Activated T-cell treated with anti-CD3 and anti-CD28 coated beads for 24 hours (primary cell): Measurements from ENCODE around the gene HIKESHI.
"Not testable (repeated sequence)": the region's sequence is repeated elsewhere in the genome, so short reads cannot be mapped to it uniquely, and the experiment has no call there.

Experiments
- DNase-seq: peaks from one replicate; pipeline ENCODE4 v3.0.0-alpha.2; 2020; ENCODE audit warnings: low read depth

HIKESHI gene

DNA sequence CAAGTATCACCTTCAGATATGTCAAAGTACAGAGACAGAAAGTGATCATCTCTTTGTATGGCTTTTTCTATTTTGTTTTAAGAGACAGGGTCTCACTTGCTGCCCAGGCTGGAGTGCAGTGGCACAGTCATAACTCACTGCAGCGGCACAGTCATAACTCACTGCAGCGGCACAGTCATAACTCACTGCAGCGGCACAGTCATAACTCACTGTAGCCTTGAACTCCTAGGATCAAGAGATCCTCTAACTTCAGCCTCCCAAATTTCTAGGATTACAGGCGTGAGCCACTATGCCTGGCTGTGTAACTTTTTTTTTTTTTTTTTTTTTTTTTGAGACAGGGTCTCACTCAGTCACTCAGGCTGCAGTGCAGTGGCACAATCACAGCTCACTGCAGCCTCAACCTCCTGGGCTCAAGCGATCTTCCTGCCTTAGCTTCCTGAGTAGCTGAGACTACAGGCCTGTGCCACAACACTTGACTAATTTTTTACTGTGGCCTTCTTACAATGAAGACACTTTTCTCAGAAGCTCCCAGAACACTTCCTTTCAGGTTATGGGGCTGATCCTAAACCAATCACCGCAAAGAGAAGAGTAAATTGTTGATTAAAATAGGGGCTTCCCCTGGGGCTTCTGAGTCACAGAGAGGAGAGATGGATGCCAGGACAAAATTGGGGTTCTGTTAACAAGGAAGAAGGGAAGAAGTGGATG, 9.0 kb upstream of the HIKESHI start:
- no peak for DNase-seq

DNA sequence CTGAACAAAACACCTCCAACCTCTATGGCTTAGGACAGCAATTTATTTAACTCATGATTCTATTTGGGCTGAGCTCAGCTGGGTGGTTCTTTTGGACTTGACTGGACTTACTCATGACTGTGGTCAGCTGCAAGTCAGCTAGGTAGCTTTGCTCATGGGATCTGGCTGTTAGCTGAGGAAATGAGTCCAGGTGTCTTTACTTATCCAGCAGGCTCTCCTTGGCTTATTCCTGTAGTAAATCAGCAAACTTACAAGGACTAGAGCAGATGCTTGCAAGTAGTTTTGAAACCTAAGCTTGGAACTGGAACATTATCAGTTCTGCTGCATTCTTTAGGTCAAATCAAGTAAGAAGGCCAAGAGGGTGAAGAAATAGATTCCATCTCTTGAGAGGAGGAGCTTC, 8.0 kb upstream of the HIKESHI start:
- no peak for DNase-seq

DNA sequence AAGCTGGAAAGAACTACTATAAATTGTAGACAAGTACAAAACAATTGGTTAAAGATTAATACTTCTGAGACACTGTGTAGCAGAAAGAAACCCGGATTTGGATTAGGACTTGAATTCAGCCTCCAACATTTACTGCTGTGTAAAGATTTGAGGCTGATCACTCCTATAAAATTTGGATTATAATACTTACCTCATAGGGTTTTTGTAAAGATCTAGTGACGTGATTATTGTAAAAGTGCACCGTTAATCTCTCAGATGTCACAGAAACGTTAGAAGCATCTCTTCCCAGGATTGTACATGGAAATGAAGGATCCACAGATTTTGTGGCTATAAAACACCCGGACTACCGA, 323 bp upstream of the HIKESHI start:
- DNase-seq = no peak

DNA sequence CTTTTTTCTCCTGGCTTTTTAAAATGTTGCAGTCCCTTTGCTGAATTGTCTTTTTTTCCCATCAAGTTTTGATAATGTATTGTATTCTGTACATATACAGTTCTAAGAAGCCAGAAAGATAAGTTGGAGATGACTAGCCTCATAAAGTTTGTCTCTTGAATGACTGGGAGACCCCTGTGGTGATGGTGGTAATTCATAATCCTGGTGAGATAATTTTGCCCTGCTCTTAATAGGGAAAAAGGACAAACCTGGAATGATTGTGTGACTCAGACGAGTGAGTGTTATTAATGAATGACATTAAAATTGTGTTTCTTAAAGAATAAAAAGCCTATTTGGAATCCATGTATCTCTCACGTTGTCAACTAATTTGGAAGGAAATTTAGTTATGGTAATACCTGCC, 1.2 kb downstream of the HIKESHI start:
- DNase-seq = no peak

DNA sequence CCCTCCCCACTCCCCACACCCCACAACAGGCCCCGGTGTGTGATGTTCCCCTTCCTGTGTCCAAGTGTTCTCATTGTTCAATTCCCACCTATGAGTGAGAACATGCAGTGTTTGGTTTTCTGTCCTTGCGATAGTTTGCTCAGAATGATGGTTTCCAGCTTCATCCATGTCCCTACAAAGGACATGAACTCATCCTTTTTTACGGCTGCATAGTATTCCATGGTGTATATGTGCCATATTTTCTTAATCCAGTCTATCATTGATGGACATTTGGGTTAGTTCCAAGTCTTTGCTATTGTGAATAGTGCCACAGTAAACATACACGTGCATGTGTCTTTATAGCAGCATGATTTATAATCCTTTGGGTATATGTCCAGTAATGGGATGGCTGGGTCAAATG, 6.7 kb downstream of the HIKESHI start:
- DNase-seq = not testable (repeated sequence)

DNA sequence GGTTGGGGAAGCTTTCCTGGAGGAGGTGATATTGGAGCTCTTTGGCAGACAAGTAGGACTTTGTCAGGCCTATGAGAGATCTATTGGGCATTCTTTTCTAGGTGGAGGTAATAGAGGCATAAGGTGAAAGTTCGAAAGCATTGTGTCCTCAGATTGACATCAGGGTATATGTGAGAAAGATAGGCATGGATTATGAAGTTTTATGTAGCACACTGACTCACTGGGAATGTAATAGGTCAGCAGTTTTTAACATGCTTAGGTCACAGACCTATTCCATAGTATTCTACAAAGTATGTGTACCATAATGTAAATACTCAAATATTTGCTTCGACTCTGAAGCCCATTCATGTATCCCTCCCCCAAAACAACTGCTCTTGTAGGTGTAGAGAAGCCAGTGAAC, 11.8 kb downstream of the HIKESHI start:
- no peak for DNase-seq

DNA sequence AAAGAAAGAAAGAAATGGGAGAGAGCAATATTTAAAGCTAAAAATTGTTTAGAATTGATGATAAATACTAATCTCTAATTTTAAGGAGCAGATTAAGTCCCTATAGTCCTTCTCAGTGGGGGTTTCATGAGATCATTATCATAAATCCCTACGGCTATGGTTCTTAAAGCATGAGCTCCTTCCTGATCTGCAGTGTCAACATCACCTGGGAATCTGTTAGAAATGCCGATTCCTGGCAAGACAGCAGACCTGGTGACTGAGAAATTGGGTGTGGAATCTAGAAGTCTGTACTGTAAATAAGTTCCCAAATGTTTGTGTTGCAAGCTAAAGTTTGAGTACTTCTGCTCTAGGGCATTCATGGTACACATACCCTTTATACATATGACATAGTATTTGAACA, 12.6 kb downstream of the HIKESHI start:
- no peak for DNase-seq

DNA sequence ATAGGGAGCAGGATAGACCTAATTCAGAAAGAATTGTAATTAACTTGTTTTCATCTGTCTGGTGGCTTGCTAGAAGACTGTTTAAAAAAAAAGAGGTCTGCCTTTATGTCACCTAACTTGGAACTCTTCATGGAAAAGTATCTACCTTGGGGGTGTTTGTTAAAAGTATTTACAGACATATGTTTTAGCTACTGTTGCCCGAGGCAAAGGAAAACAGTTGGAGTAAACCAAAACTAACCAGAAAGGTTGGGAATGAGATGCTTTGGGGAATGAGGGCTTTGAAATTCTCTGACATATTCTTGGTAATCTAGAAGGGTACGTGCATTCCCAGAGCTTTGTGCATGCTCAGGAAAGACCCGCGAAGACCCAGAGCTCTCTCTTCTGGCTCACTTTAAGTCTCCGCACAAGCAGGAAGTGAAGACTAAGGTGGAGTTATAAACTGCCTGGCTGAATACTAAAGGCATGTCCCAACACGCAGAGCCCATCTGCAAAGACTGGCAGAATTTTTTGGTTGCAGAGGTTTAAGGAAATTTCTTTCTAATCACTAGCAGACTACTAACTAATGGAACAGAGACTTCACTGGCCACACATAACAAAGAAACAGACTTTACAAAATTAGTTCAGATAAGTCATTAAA, 33.2 kb downstream of the HIKESHI start:
- no peak for DNase-seq

DNA sequence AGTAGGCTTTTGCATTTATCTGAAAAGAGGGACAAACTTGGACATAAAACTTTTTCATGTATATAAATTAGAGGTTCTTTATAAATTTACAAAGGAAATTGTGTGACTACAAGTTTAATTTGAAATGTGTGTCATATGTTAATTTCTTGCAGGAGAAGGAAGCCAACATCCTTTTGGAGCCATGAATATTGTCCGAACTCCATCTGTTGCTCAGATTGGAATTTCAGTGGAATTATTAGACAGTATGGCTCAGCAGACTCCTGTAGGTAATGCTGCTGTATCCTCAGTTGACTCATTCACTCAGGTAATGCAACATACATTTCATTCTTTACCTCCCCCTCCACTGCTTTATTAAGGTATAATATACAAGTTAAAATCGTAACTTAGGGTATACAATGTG, 35.2 kb downstream of the HIKESHI start:
- DNase-seq = no peak

DNA sequence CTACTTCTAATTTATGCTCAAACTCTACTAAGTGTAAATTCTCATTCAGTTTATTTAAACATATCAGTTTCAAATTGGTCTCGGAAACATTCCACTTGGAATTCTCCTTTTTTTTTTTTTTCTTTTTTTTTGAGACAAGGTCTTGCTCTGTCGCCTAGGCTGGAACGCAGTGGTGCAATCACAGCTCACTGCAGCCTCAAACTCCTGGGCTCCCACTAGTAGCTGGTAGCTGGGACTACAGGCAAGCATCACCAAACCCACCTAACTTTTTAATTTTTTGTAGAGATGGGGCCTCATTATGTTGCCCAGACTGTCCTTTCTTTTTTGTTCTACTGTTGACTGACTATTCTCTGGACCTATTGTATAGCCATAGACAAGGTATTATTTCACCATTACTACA, 39.3 kb downstream of the HIKESHI start:
- no peak for DNase-seq

DNA sequence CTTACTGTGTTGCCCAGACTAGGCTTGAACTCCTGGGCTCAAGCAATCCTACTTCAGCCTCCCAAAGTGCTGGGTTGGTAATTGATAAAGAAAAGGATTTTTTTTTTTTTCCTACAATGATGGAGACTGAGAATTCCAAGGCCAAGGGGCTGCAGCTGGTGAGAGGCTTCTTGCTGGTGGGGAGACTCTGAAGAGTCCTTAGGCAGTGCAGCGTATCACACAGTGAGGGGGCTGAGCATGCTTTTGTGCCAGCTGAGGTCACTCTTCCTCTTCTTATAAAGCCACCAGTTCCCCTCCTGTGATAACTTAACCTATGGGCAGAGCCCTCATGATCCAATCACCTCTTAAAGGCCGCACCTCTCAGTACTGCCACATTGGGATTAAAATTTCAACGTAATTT, 44.5 kb downstream of the HIKESHI start:
- no peak for DNase-seq

DNA sequence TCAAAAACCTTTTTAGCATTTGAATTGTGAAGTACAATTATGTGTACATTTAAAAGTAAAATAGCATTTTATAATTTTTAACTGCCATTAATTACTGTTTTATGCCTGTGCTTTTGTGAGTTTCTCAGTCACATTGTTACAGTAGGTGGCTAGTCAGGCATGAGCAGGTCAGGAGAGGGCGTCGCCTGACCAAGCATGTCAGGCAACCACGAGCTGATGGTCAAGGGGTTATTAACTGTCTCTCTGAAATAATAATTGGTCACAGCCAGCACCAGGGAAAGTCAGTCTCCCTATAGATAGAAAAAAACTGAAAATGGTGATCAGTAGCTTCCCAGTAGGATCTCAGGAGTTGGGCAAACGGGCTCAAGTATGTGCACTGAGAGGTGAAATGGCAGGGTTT, 53.2 kb downstream of the HIKESHI start:
- DNase-seq = no peak

DNA sequence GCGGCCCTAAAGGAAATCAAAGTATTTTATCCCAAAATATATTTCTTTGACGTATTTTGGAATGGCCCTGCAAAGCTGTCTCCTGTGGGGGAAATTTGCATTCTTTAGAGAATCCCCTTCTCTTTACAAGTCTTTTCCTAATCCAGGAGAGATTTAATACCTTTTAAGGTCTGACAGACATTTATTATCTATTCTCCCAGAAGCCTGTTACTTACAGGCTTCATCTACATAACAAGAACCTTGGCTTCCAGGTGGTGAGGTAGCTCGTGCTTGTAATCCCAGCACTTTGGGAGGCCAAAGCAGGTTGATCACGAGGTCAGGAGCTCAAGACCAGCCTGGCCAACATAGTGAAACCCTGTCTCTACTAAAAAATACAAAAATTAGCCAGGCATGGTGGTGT, 55.4 kb downstream of the HIKESHI start:
- not testable (repeated sequence) for DNase-seq

DNA sequence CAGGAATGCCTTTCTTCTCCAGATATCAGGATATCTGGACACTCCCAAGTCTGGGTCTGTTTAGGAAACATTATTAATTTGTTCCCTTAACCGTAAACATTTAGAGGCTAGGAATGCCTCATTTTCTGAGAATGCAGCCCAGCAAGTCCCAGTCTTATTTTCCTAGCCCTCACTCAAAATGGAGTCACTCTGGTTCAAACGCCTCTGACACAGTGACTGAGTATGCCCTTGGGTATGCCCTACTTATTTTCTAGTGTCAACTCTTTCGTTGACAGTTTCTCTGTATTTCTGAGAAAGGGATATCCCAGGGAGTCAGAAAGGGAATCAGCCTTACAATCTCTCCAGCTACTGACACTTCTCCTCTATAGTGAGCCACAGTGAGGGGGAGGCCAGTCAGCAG, 56.7 kb downstream of the HIKESHI start:
- no peak for DNase-seq

DNA sequence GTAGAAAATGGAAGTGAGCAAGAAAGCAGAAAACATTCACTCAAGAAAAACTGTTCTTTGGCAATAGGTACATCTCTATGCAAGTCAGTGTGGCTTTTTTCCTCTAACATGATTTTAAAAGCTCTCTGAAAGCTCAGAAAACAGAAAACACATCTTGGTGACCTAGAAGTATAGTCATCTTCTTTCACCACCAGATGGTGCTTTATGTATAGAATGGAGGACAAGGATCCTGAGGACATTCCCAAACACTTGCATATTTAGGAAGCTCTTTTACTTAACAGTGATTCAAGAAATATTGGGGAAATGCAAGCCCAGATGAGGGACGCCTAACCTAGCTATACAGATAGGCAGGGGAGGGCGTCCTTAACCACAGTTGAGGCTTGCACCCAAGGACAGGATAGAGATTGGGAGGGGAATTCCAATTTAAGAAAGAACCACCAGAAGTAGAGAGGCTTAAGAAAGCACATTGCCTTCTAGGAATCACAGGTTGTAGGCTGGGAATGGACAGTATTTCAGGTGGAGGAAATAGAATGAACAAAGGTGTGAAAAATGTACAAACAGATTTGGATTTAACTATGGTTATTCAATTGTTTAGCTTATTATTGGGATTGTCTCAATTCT, 58.8 kb downstream of the HIKESHI start:
- no peak for DNase-seq

DNA sequence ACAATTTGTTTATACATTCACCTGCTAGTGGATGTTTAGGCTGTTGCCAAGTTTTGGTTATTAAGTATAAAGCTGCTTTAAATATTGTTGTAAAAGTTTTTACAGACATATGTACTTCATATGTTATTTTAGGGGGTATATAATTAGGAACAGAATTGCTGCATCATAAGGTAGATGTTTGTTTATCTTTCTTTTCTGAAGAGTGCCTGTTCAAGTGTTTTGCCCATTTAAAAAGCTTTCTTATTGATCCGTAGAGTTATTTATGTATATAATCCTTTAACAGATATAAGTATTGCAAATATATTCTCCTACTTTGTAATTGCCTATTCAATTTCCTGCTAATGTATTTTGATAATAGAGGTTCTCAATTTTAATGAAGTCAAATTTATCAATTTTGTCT, 61.4 kb downstream of the HIKESHI start:
- no peak for DNase-seq

DNA sequence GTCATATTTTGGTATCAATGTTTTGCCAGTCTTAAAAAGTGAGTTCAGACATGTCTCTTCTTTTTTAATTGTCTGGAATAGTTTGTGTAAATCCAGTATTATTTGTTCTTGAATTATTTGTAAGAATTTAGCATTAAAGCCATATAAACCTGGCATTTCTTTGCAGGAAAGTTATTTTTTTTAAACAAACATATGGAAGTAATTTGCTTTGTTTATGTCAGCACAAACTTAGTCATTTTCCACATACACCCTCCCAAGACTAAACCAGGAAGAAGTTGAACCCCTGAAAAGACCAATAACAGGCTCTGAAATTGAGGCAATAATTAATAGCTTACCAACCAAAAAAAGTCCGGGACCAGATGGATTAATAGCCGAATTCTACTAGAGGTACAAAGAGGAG, 63.5 kb downstream of the HIKESHI start:
- DNase-seq = no peak

DNA sequence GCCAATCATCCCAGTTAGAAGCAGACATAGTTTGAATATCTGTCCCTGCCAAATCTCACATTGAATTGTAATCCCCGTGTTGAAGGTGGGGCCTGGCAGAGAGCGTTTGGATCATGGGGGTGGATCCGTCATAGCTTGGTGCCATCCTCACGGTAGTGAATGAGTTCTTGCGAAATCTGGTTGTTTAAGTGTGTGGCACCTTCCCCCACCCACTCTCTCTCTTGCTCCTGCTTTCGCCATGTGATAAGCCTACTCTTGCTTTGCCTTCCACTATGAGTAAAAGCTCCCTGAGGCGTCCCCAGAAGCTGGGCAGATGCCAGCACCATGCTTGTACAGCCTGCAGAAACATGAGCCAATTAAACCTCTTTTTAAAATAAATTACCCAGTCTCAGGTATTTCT, 67.6 kb downstream of the HIKESHI start:
- DNase-seq = no peak

DNA sequence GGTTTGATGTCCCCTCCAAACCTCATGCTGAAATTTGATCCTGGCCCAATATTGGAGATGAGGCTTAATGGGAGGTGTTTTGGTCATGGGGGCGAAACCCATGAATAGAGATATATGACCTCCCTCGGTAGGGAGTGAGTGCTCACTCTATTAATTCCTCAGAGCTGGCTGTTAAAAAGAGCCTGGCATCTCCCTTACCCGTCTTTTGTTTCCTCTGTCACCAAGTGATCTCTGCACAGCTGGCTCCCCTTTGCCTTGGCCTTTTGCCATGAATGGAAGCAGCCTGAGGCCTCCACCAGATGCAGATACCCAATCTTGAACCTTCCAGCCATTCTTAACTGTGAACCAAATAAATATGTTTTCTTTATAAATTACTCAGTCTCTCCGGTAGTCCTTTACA, 68.1 kb downstream of the HIKESHI start:
- DNase-seq = no peak

DNA sequence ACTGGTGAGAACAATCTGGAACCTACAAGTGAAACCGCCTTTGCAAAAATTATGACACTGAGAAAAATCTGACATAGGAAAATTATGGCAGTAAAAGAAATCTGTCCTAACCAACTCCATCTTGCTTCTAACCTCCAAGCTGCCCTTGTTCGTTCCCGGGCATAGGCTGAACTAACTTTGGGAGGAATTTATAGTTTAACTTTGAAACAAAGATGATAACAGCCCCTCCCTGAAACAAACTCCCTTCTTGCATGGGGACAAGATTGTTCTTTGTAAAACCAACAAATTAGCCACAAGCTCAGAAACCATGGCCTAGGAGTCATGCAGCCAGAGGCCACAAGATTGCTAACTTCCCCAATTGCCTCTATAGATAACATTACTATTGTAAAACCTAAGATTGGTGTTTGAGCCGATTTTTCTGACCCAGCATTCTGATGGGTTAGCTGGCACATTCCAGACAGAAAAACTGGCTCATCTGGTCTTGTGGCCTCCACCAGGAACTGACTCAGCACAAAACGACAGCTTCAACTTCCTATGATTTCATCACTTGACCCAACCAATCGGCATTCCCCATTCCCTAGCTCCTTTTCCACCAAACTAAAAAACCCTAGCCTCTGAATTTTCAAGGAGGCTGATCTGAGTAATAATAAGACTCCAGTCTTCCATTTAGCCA, 69.0 kb downstream of the HIKESHI start:
- no peak for DNase-seq

DNA sequence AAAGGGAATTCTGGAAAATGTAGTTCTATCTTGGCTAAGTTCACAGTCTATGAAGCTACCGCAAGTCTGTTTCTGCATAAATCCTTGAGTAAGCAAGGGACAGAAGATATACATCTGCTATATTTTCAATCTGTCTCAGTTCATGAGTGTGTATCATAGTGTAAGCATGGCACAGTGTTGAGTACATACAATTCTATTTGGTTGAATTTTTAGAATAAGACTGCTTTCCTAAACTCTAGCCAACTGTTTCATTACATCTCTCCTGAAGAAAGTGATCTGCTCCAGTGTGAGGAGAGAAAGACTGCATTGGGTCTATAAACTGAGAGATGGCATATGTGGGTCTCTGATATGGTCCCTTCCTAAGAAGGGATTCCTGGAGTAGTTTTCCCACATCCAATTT, 70.0 kb downstream of the HIKESHI start:
- no peak for DNase-seq

DNA sequence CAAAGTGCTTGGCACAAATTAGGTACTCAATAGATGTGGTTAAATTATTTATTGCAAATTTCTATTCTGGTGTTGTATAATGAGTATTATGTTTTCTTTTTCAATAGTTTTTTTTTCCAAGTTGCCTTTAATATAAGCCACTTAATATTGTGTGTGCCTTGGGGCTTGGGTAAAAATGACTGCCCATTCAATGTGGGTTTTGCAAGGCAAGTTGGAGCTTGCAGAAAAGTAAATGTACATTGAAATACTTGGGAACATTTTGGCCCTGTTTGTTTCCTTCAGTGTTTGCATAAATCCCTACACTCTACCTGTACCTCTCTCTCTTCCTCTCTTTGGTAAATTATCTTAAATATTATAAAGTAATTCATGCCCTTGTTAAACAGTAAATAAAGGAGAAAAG, 70.5 kb downstream of the HIKESHI start:
- DNase-seq = no peak

DNA sequence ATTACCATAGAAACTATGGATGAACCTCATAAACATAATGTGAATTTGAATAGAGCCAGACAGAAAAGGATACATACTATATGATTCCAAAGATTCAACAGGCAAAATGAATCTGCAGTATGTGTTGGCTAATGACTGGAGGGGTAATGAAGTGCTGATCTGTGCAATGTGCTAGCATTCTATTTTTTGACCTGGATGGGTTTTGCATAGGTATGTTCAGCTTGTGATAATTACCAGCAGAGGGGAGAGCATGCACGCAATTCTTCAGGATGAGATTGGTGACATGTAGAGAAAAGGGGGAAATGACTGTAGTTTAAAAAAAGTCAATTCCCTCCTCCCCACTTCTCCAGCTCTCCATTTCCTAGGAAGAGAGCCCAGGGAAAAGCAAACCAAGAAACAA, 72.0 kb downstream of the HIKESHI start:
- no peak for DNase-seq
